Activated B cell treated with CpG ODN at 0.5 μM for 24 hours (primary cell): ENCODE measurements around the gene RCBTB2. TPM values are rescaled to one million over a fixed set of nuclear protein-coding genes. Genes with fewer than 3 reads are reported as not detected.

Experiments
- ATAC-seq: fragments of 200-7000 bp; cut with Tn5 transposase; one replicate; pipeline ENCODE4 v1.10.0; 2021; ENCODE audit warnings: low read depth, mild to moderate bottlenecking, moderate library complexity
- CTCF ChIA-PET: fragments of 350-600 bp; sonication (Branson Sonifier 250); formaldehyde crosslinking; loops from one replicate; lab custom pipeline; 2021; ENCODE audit warnings: antibody characterized with exemption; lab: Charles Lee
- POLR2A ChIA-PET: fragments of 350-600 bp; sonication (Branson Sonifier 250); formaldehyde crosslinking; loops from one replicate; lab custom pipeline; 2021; ENCODE audit warnings: antibody characterized with exemption; lab: Charles Lee
- DNase-seq: peaks from one replicate; pipeline ENCODE4 v3.0.0; 2022
- H3K27ac Mint-ChIP-seq: one replicate; pipeline ENCODE4 v1.8.0; 2020; ENCODE audit warnings: mixed read lengths
- H3K27me3 Mint-ChIP-seq: one replicate; pipeline ENCODE4 v1.8.0; 2021; ENCODE audit warnings: mixed read lengths
- H3K36me3 Mint-ChIP-seq: one replicate; pipeline ENCODE4 v1.8.0; 2021; ENCODE audit warnings: low read depth, mixed read lengths
- H3K4me1 Mint-ChIP-seq: one replicate; pipeline ENCODE4 v1.8.0; 2021; ENCODE audit warnings: mixed read lengths
- H3K4me3 Mint-ChIP-seq: one replicate; pipeline ENCODE4 v1.8.0; 2020; ENCODE audit warnings: mild to moderate bottlenecking, mixed read lengths
- H3K9me3 Mint-ChIP-seq: one replicate; pipeline ENCODE4 v1.8.0; 2020; ENCODE audit warnings: mixed read lengths
- CTCF ChIP-seq: fragments of 200-600 bp; IDR thresholded peaks from one replicate; pipeline ENCODE4 v1.8.0; 2022; ENCODE audit warnings: antibody characterized with exemption, mild to moderate bottlenecking
- intact Hi-C: fragments of 100-400 bp; cut with micrococcal nuclease; formaldehyde crosslinking; loops from one replicate; pipeline ENCODE4 v1.15.1; 2024
- total RNA-seq: library from RNA; stranded (reverse); gene quantifications from 2 replicates; pipeline ENCODE4 v1.2.3, GENCODE V29; 2022

Gene RCBTB2
- total RNA-seq, 1 donor from 2014 or later = 2.4 TPM

GRCh38 chr13:48518083-48518482 lies 14.8 kb downstream of the RCBTB2 start:
- DNase-seq (no peak), ATAC-seq (no peak)
- no peak for TF ChIP-seq CTCF
- no peaks in the 10 kb centered on the region for H3K36me3 Mint-ChIP-seq
- no peaks in the 10 kb centered on the region for H3K9me3 Mint-ChIP-seq
- intact Hi-C loops = no loop called here
- H3K27ac Mint-ChIP-seq = no peak overlapping the region
- no peak overlapping the region for H3K4me3 Mint-ChIP-seq
- H3K27me3 Mint-ChIP-seq = peaks cover 7% of the 10 kb centered on the region
- POLR2A ChIA-PET = no interaction called here
- CTCF ChIA-PET = no interaction called here
- H3K4me1 Mint-ChIP-seq = no peaks in the 10 kb centered on the region

DNA sequence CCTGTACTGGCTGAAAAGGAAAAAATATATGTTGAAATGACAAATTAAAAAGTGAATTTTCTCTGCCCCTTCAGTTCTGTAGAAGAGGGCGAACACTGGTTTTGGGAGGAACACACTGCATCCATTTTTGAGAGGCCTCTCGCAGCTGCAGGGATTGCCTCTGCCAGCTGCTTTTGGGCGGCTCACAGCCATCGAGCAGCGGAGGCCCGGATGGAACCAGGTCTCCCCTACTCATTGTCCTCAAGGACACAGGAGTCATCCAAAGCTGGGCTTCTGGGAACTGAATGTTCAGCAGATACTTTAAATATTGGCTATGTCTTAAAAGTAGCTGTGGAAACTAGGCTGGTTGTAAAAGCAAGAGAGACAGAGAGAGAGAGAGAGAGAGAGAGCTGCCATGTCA lies 17.1 kb downstream of the RCBTB2 start:
- H3K36me3 Mint-ChIP-seq = no peaks in the 10 kb centered on the region
- intact Hi-C loops = no loop called here
- CTCF ChIA-PET = no interaction called here

GRCh38 chr13:48514793-48515192 lies 18.1 kb downstream of the RCBTB2 start:
- ATAC-seq = no peak
- Mint-ChIP-seq H3K4me3 (no peak overlapping the region), H3K27me3 (peaks cover 7% of the 10 kb centered on the region), H3K36me3 (no peaks in the 10 kb centered on the region), H3K9me3 (no peaks in the 10 kb centered on the region), H3K27ac (no peak overlapping the region), H3K4me1 (no peaks in the 10 kb centered on the region)
- intact Hi-C loops = no loop called here
- CTCF ChIA-PET = no interaction called here
- no peak for TF ChIP-seq CTCF
- DNase-seq = no peak
- POLR2A ChIA-PET = no interaction called here

More for the DNA sequence above, 17.1 kb downstream of the RCBTB2 start:
- ATAC-seq (no peak), DNase-seq (no peak)
- Mint-ChIP-seq H3K4me3 (no peak overlapping the region), H3K9me3 (no peaks in the 10 kb centered on the region), H3K27ac (no peak overlapping the region), H3K27me3 (peaks cover 7% of the 10 kb centered on the region), H3K4me1 (no peaks in the 10 kb centered on the region)
- no peak for TF ChIP-seq CTCF
- POLR2A ChIA-PET = no interaction called here

DNA sequence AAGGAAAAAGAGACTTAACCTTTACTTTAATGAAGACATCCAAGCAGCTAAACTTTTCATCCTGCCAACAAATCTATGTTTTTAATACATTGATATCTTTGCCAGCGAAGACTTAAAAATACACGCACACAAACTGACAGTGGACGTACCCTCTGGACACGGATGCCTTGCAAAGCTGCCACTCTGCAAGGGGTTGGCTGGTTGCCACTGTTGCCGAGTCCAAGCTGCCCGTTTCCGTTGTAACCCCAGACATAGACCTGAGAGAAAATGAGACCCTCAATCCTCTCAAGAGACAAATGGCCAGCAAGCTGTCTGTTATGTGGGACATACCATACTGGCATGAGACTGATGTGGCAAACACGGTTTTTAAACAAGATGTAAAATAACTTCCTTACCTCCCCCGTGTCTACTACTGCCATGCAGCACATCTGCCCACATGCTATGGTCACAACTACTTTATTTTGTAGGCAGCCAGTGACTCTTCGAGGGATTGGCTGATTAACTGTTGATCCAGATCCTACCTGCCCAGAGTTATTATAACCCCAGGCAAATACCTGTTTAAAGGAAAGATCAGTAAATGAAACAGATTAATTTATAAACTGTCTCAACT lies 21.2 kb downstream of the RCBTB2 start:
- H3K27me3 Mint-ChIP-seq = peaks cover 6% of the 10 kb centered on the region

DNA sequence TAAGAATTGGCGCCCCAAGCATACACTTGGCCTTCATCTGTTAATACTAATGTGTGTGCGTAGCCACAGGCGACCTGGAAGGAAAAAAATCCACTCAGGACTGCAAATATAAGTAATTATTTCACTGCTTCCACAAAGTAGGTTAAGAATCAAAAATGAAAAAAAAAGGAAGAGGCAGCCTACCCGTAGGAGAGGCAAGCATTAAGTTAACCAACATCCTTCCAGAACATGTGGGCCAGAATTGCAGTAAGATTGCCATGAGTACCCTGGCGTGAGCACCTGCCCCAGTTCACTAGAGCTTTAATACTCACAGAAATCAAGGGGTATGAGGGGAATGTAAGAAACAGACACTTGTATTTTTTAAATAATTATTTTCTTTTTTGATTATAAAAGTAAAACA lies 22.2 kb downstream of the RCBTB2 start:
- CTCF ChIA-PET = no interaction called here
- Mint-ChIP-seq H3K27ac (no peak overlapping the region), H3K4me1 (peaks cover 14% of the 10 kb centered on the region), H3K9me3 (no peaks in the 10 kb centered on the region), H3K27me3 (peaks cover 4% of the 10 kb centered on the region), H3K36me3 (no peaks in the 10 kb centered on the region), H3K4me3 (no peak overlapping the region)
- DNase-seq = no peak
- ATAC-seq = no peak
- intact Hi-C loops = no loop called here
- TF ChIP-seq CTCF = no peak
- POLR2A ChIA-PET = no interaction called here

More for the DNA sequence above, 21.2 kb downstream of the RCBTB2 start:
- CTCF ChIA-PET = no interaction called here
- intact Hi-C loops = no loop called here
- H3K9me3 Mint-ChIP-seq = no peaks in the 10 kb centered on the region
- TF ChIP-seq CTCF = no peak
- H3K36me3 Mint-ChIP-seq = no peaks in the 10 kb centered on the region
- POLR2A ChIA-PET = interaction anchor here (0.9 kb wide), 2 partner anchors 11 to 21 kb away, joined by 3 to 4 read pairs; no protein-coding TSS in a partner anchor
- H3K4me1 Mint-ChIP-seq = peaks cover 4% of the 10 kb centered on the region
- no peak for DNase-seq
- no peak overlapping the region for H3K27ac Mint-ChIP-seq
- H3K4me3 Mint-ChIP-seq = no peak overlapping the region
- no peak for ATAC-seq
